Neural cell (in vitro differentiated cells): Measurements from ENCODE around the gene CAPN7. TPM values are rescaled to one million over a fixed set of nuclear protein-coding genes. Genes with fewer than 3 reads are reported as not detected.

ENCODE experiments used
- H2AFZ ChIP-seq: fragments of 200-600, 300-800 bp; sonication (generic), shearing (Covaris generic); 2 replicates; pipeline ENCODE4 v1.6.0; 2014; ENCODE audit warnings: low read depth, mild to moderate bottlenecking, antibody characterized with exemption, low read length, moderate library complexity
- H3F3A ChIP-seq: fragments of 200-600 bp; shearing (Covaris generic); 2 replicates; pipeline ENCODE4 v1.6.1; 2016; ENCODE audit warnings: mild to moderate bottlenecking, moderate library complexity, mixed read lengths, antibody characterized with exemption, low read length; ENCODE audit not compliant: insufficient read depth, poor library complexity, severe bottlenecking
- H3K27ac ChIP-seq: fragments of 200-600, 300-800 bp; sonication (generic), shearing (Covaris generic); 2 replicates; pipeline ENCODE4 v1.5.1; 2014; ENCODE audit warnings: mild to moderate bottlenecking, low read length, moderate library complexity
- H3K27me3 ChIP-seq: fragments of 300-800, 200-600 bp; sonication (generic), shearing (Covaris generic); 2 replicates; pipeline ENCODE4 v1.6.0; 2014; ENCODE audit warnings: mild to moderate bottlenecking, low read depth, low read length, moderate library complexity; ENCODE audit not compliant: insufficient read depth
- H3K36me3 ChIP-seq: fragments of 300-800, 200-600 bp; sonication (generic), shearing (Covaris generic); 2 replicates; pipeline ENCODE4 v1.5.1; 2014; ENCODE audit warnings: mild to moderate bottlenecking, antibody characterized with exemption, low read length, moderate library complexity; ENCODE audit not compliant: insufficient read depth
- H3K4me2 ChIP-seq: fragments of 300-800, 200-600 bp; sonication (generic), shearing (Covaris generic); 2 replicates; pipeline ENCODE4 v1.6.0; 2014; ENCODE audit warnings: mild to moderate bottlenecking, low read length
- H3K4me3 ChIP-seq: fragments of 300-800, 200-600 bp; sonication (generic), shearing (Covaris generic); 2 replicates; pipeline ENCODE4 v1.5.1; 2014; ENCODE audit warnings: mild to moderate bottlenecking, low read length, moderate library complexity
- H3K79me2 ChIP-seq: fragments of 200-600 bp; shearing (Covaris generic); replicated peaks from 2 replicates; pipeline ENCODE4 v1.6.0; 2014; ENCODE audit warnings: mild to moderate bottlenecking, low read length, moderate library complexity; ENCODE audit not compliant: insufficient read depth
- H3K9ac ChIP-seq: fragments of 300-800, 200-600 bp; sonication (generic), shearing (Covaris generic); 2 replicates; pipeline ENCODE4 v1.6.1; 2016; ENCODE audit warnings: mild to moderate bottlenecking, low read length, mixed read lengths
- H3K9me2 ChIP-seq: fragments of 200-600 bp; shearing (Covaris generic); 2 replicates; pipeline ENCODE4 v1.6.1; 2016; ENCODE audit warnings: mild to moderate bottlenecking, low read length, mixed read lengths; ENCODE audit not compliant: insufficient read depth
- H3K9me3 ChIP-seq: fragments of 200-600, 300-800 bp; sonication (generic), shearing (Covaris generic); 2 replicates; pipeline ENCODE4 v1.6.1; 2016; ENCODE audit warnings: mild to moderate bottlenecking, mixed run types, low read length, moderate library complexity, mixed read lengths
- H4K20me1 ChIP-seq: fragments of 200-600 bp; shearing (Covaris generic); 2 replicates; pipeline ENCODE4 v1.6.1; 2016; ENCODE audit warnings: mild to moderate bottlenecking, mixed run types; ENCODE audit not compliant: insufficient read depth
- EP300 ChIP-seq: fragments of 450-650 bp; conservative IDR thresholded peaks from 2 replicates; pipeline ENCODE4 v1.6.1; 2014; ENCODE audit warnings: antibody characterized with exemption, mild to moderate bottlenecking, moderate library complexity; ENCODE audit not compliant: poor library complexity, severe bottlenecking
- EZH2 ChIP-seq: fragments of 200-600, 300-800 bp; shearing (Covaris generic), sonication (generic); IDR thresholded peaks from 2 replicates; pipeline ENCODE4 v1.6.1; 2014; ENCODE audit warnings: antibody characterized with exemption, low read length, borderline replicate concordance, mild to moderate bottlenecking; ENCODE audit not compliant: insufficient read depth, poor library complexity, severe bottlenecking
- MXI1 ChIP-seq: fragments of 450-650 bp; conservative IDR thresholded peaks from 2 replicates; pipeline ENCODE4 v1.6.1; 2014; ENCODE audit warnings: antibody characterized with exemption, mild to moderate bottlenecking; ENCODE audit not compliant: poor library complexity, severe bottlenecking
- POLR2AphosphoS5 ChIP-seq: IDR thresholded peaks from 2 replicates; pipeline ENCODE4 v1.6.1; 2012
- RAD21 ChIP-seq: fragments of 450-650 bp; conservative IDR thresholded peaks from 2 replicates; pipeline ENCODE4 v1.6.1; 2014; ENCODE audit warnings: antibody characterized with exemption, mild to moderate bottlenecking, moderate library complexity
- SMC3 ChIP-seq: fragments of 450-650 bp; conservative IDR thresholded peaks from 2 replicates; pipeline ENCODE4 v1.6.1; 2014; ENCODE audit warnings: antibody characterized with exemption, mild to moderate bottlenecking, moderate library complexity; ENCODE audit not compliant: poor library complexity
- TAF1 ChIP-seq: IDR thresholded peaks from 2 replicates; pipeline ENCODE4 v1.6.1; 2012; ENCODE audit warnings: low read depth
- polyA plus RNA-seq: library from polyadenylated mRNA; depleted of rRNA; stranded (reverse); fragments of >200 nt; gene quantifications from 2 replicates; pipeline ENCODE4 v1.2.3, GENCODE V29; 2014
- TF ChIP-seq, protein P1 (sequence below): fragments of 450-650 bp; IDR thresholded peaks from 2 replicates; pipeline ENCODE4 v1.5.1; 2014; ENCODE audit warnings: antibody characterized with exemption, mild to moderate bottlenecking, moderate library complexity; ENCODE audit not compliant: poor library complexity, severe bottlenecking
- TF ChIP-seq, protein P2 (sequence below): IDR thresholded peaks from 2 replicates; pipeline ENCODE4 v1.6.1; 2012; ENCODE audit warnings: borderline replicate concordance

Gene CAPN7
- polyA plus RNA-seq, 1 donor from 2014 or later: 60.9 TPM

DNA sequence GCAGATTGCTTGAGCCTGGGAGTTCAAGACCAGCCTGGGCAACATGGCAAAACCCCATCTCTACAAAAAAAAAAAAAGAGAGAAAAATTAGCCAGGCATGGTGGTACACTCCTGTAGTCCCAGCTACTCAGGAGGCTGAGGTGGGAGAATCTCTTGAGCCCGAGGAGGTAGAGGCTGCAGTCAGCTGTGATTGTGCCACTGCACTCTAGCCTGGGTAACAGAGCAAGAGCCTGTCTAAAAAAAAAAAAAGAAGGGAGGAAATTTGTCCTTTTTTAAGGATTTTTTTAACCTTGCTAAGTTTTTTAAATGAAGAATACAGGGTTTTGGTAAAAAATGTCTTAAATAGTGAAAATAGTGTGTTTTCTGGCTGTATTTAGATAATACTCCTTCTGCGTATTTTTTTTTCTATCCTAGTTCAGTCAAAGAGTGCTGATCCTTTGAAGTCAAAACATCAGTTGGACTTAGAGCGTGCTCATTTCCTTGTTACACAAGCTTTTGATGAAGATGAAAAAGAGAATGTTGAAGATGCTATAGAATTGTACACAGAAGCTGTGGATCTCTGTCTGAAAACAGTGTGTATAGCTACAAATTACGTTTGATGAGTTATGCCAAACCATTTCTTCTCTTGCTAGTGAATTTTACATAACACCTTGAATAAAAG, 11.1 kb downstream of the CAPN7 start:
- H3K9me2 ChIP-seq: no peaks in the 10 kb centered on the region
- no peaks in the 10 kb centered on the region for H4K20me1 ChIP-seq
- H3K9me3 ChIP-seq: no peaks in the 10 kb centered on the region
- no peak overlapping the region for H2AFZ ChIP-seq
- no peak overlapping the region for H3K4me2 ChIP-seq
- H3K79me2 ChIP-seq: peaks cover 2% of the 10 kb centered on the region
- no peak overlapping the region for H3K9ac ChIP-seq
- H3K4me3 ChIP-seq: no peak overlapping the region
- no peaks in the 10 kb centered on the region for H3K27me3 ChIP-seq
- peaks cover 16% of the 10 kb centered on the region for H3K36me3 ChIP-seq
- no peak overlapping the region for H3K27ac ChIP-seq
- H3F3A ChIP-seq: no peaks in the 10 kb centered on the region
- TF ChIP-seq POLR2AphosphoS5 (no peak), RAD21 (no peak), TAF1 (no peak), EP300 (no peak), EZH2 (no peak), MXI1 (no peak), SMC3 (no peak)
- TF ChIP-seq, protein P1, sequence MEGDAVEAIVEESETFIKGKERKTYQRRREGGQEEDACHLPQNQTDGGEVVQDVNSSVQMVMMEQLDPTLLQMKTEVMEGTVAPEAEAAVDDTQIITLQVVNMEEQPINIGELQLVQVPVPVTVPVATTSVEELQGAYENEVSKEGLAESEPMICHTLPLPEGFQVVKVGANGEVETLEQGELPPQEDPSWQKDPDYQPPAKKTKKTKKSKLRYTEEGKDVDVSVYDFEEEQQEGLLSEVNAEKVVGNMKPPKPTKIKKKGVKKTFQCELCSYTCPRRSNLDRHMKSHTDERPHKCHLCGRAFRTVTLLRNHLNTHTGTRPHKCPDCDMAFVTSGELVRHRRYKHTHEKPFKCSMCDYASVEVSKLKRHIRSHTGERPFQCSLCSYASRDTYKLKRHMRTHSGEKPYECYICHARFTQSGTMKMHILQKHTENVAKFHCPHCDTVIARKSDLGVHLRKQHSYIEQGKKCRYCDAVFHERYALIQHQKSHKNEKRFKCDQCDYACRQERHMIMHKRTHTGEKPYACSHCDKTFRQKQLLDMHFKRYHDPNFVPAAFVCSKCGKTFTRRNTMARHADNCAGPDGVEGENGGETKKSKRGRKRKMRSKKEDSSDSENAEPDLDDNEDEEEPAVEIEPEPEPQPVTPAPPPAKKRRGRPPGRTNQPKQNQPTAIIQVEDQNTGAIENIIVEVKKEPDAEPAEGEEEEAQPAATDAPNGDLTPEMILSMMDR: no peak
- TF ChIP-seq, protein P2, sequence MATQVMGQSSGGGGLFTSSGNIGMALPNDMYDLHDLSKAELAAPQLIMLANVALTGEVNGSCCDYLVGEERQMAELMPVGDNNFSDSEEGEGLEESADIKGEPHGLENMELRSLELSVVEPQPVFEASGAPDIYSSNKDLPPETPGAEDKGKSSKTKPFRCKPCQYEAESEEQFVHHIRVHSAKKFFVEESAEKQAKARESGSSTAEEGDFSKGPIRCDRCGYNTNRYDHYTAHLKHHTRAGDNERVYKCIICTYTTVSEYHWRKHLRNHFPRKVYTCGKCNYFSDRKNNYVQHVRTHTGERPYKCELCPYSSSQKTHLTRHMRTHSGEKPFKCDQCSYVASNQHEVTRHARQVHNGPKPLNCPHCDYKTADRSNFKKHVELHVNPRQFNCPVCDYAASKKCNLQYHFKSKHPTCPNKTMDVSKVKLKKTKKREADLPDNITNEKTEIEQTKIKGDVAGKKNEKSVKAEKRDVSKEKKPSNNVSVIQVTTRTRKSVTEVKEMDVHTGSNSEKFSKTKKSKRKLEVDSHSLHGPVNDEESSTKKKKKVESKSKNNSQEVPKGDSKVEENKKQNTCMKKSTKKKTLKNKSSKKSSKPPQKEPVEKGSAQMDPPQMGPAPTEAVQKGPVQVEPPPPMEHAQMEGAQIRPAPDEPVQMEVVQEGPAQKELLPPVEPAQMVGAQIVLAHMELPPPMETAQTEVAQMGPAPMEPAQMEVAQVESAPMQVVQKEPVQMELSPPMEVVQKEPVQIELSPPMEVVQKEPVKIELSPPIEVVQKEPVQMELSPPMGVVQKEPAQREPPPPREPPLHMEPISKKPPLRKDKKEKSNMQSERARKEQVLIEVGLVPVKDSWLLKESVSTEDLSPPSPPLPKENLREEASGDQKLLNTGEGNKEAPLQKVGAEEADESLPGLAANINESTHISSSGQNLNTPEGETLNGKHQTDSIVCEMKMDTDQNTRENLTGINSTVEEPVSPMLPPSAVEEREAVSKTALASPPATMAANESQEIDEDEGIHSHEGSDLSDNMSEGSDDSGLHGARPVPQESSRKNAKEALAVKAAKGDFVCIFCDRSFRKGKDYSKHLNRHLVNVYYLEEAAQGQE: no peak

DNA sequence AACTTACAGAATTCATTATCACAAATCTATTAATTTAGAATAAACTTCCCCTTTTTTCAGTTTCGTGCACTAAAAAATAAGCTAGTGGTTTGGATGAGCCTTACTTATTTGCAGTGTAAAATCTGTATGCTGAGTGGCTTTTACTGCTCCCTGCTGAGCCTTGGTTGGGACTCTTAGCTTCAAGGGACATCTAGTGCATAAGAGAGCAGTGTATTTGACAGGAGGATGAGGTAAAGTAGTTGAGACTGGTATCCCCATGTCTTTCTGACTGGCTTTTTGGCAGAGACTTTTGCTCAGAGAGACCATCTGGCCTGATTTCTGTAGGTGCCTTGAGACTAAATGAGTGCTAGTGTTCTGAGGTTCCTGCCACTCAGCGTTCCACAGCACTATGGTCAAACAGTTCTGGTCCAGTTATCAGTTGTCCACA, 11.8 kb downstream of the CAPN7 start:
- Histone ChIP-seq H3K4me2 (no peak overlapping the region), H3K9me3 (no peaks in the 10 kb centered on the region), H3K4me3 (no peak overlapping the region), H3F3A (no peaks in the 10 kb centered on the region), H3K9ac (no peak overlapping the region), H3K79me2 (peaks cover 2% of the 10 kb centered on the region), H4K20me1 (no peaks in the 10 kb centered on the region), H3K27ac (no peak overlapping the region), H3K27me3 (no peaks in the 10 kb centered on the region), H3K9me2 (no peaks in the 10 kb centered on the region), H3K36me3 (peaks cover 14% of the 10 kb centered on the region), H2AFZ (no peak overlapping the region)
- TF ChIP-seq RAD21 (no peak), MXI1 (no peak), EP300 (no peak), TAF1 (no peak), POLR2AphosphoS5 (no peak), EZH2 (no peak)
- TF ChIP-seq, protein P1: no peak
- TF ChIP-seq, protein P2: no peak
